T-helper 2 cell treated with Interferon-gamma antibody and Interleukin-4, amounts not matched to agents 100 ng/mL and 5 ng/mL, for 36 hours (primary cell): ENCODE data around the gene NPVF. TPM values are rescaled to one million over a fixed set of nuclear protein-coding genes. Genes with fewer than 3 reads are reported as not detected.

ENCODE experiments used
- intact Hi-C: fragments of 100-400 bp; cut with micrococcal nuclease; formaldehyde crosslinking; loops from one replicate; pipeline ENCODE4 v1.15.1; 2023
- total RNA-seq: library from RNA; stranded (reverse); gene quantifications from 2 replicates; pipeline ENCODE4 v1.2.3, GENCODE V29; 2022

NPVF gene
- total RNA-seq, 1 donor from 2014 or later: not detected

- intact Hi-C loops: no loop called here
These were observed 7.2 kb upstream of the NPVF start for GRCh38 chr7:25235471-25235870.

GRCh38 chr7:25234336-25234735 lies 6.0 kb upstream of the NPVF start:
- intact Hi-C loops: no loop called here

GRCh38 chr7:25223206-25223605 lies 5.1 kb downstream of the NPVF start:
- intact Hi-C loops: no loop called here

GRCh38 chr7:25222666-25223065 lies 5.6 kb downstream of the NPVF start:
- intact Hi-C loops: no loop called here

- intact Hi-C loops: no loop called here
These were observed 7.3 kb downstream of the NPVF start for GRCh38 chr7:25221009-25221408.

DNA sequence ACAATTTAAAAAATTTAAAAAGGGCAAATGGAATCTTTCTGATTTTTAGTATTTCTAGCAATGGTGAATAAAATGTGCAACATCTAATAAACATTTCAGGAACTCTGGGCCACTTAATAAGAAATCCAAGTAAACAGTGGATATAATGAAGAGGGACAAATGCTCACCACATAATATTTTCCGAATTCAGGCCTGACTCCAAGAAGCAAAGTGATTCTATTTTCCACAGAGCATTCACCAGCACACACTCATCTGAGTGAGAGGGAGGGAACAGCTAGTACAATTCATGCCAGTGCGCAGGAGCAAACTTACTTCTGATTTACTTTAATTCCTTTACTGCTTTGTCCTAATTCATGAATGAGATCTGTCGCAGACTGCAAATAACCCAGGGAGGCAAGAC lies 10.1 kb downstream of the NPVF start:
- intact Hi-C loops: no loop called here

GRCh38 chr7:25216837-25217236 lies 11.4 kb downstream of the NPVF start:
- intact Hi-C loops: no loop called here

GRCh38 chr7:25215694-25216335 lies 12.5 kb downstream of the NPVF start:
- intact Hi-C loops: no loop called here

DNA sequence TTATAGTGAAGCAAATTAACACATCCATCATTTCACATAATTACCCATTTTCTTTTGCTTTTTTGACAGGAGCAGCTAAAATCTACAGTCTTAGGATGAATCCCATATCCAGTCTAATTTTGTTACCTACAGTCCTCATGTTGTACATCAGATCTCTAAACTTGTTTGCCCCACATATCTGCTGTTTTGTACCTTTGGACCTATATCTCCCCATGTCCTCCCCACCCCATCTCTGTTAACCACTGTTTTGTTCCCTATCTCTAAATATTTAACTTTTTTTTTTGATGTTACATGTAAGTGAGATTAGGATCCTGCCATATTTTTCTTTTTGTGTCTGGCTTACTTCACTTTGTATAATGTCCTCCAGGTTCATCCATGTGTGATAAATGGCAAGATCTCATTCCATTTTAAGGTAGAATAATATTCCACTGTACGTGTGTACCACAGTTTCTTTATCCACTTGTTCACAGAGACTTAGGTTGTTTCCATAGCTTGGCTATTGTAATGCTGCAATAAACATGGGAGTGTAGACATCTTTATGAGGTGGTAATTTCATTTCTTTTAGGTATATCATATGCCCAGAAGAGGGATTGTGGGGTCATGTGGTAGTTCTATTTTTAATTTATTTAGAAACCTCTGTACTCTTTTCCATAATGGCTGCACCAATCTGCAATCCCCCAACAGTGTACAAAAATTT lies 19.6 kb downstream of the NPVF start:
- intact Hi-C loops: no loop called here

GRCh38 chr7:25207887-25208286 lies 20.4 kb downstream of the NPVF start:
- intact Hi-C loops: no loop called here

DNA sequence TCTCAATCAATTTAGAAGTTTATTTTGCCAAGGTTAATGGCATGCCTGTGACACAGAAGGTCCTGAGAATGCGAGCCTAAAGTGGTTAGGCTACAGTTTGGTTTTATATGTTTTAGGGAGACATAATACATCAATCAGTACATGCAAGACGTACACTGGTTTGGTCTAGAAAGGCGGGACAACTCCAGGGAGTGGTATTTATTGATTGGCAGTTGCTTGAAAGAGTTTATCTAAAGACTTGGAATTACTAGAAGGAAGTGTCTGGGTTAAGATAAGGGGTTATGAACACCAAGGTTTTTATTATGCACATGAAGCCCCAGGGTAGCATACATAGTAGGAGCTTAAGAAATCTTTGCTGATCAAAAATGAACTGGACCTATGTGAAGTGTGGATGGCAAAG lies 21.5 kb downstream of the NPVF start:
- intact Hi-C loops: no loop called here

- intact Hi-C loops: no loop called here
These were observed 32.0 kb downstream of the NPVF start for GRCh38 chr7:25196132-25196896.

DNA sequence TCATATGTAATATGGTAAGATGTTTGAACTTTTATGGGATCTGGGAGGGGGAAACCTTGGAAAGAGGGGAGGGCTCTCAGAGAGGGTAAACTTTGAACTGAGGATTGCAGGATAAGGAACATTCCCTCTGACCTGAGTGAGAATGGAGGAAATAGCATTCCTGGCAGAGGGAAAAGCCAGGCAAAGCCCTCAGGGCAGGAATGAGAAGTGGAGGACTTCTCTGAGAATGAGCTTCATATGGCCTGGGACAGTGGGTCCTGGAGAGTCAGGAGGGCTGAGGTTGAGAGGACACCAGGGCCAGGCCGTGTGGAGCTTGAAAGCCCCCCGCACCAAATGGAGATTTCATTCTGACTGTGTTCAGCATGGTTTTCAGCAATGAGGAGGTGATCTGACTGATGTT lies 34.2 kb downstream of the NPVF start:
- intact Hi-C loops: no loop called here

DNA sequence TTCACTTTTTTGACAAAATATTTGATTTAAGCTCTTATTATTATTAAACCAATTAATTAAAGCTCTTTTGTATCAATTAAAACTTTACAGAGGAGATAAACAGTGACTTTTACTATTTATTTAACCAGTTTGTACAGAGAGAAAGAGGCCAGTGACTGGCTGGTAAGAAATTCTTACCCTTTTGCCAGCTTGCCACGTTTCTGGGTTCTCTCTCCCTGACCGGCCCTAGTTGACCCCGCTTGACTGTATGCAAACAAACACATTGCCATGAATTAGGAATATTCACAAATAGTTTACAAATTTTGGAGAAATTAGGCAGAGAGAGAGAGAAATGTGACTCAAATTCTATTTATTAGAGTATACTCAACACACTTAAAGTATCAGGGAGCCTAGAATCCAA lies 36.2 kb downstream of the NPVF start:
- intact Hi-C loops: no loop called here

DNA sequence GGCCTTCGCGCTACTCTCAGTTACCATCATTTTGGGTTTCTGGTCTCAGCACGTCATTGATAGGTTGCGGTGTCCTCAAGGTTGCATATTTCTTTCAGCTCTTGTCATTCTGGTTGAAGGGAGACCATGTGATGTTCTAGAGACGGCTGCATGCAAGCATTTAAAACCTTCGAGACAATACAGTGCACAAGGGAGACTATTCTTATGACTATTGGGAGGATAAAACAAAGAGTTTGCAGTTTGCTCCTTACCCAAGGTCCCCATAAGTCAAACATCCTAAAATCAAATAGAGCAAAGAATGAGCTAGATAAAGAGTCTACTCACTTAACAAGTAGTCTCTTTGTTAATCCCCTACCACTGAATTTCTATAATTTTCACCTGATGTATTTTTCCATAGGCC lies 39.1 kb downstream of the NPVF start:
- intact Hi-C loops: loop anchor here (10.0 kb wide), 1 partner anchor 666 kb away; no protein-coding TSS in a partner anchor

- intact Hi-C loops: loop anchor here (10.0 kb wide), 1 partner anchor 667 kb away; no protein-coding TSS in a partner anchor
These were observed 40.4 kb downstream of the NPVF start for GRCh38 chr7:25187932-25188331.

GRCh38 chr7:25186436-25186835 lies 41.9 kb downstream of the NPVF start:
- intact Hi-C loops: loop anchor here (10.0 kb wide), 1 partner anchor 668 kb away; no protein-coding TSS in a partner anchor

GRCh38 chr7:25181532-25181931 lies 46.8 kb downstream of the NPVF start:
- intact Hi-C loops: loop anchor here (2.0 to 10.0 kb wide), 3 partner anchors 21 to 673 kb away; partner anchors contain the start of gene PALS2

GRCh38 chr7:25180946-25181345 lies 47.3 kb downstream of the NPVF start:
- intact Hi-C loops: loop anchor here (1.0 to 10.0 kb wide), 6 partner anchors 20 to 674 kb away; partner anchors contain the start of genes CYCS, OSBPL3 and PALS2

DNA sequence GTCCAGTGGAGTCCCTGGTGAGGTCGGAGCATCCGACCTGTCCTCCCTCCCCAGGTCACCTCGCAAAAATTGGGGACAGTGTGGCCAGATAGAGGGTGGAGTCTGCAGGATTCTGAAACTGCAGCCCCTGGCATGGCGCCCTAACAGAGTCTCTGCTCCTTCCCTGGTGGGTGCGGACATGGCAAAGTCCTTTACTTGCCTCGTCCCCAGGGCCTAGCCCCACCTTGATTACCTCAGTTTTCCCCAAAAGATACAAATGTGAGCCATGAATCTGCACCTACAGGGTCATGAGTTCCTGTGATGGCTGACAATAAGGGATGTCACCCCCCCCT lies 47.7 kb downstream of the NPVF start:
- intact Hi-C loops: loop anchor here (1.0 to 10.0 kb wide), 6 partner anchors 20 to 674 kb away; partner anchors contain the start of genes CYCS, OSBPL3 and PALS2

DNA sequence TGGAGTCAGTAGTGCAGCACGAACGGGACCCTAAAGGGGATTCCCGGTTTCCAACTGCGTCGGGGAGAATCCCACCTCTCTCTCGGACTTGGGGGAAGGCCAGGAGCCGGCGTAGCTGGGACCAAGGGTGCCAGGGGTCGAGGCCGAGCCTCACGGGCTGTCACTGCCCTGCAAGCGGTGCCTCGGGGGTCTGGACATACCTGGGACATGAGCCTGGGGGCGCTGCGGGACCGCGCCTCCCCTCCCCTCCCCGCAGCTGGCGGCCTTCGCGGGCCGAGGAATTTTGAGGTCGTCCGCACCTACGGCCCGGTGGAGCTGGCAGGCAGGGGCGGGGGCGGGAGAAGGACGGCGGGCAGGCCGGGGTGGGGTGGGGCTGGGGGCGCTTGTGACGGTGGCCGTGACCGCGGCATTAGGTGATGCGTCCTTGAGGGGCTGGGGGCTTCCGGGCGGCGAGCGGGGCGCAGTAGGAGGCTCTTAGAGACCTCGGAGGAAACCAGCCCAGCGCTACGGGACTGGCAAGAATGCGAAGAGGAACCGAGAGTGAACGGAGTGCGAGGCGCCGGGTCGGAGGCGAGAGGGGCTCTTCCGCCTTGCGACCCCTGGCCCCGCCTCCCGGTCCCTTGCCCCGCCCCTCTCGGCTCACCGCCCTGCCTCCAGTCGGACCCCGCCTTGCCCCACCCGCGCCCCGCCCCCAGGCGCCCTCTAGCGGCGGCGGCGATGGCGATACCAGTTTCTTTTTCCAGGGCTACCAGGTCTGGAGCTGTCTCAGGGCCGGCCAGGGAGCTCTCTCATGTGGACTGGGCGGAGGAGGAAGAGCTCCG lies 48.3 kb downstream of the NPVF start:
- intact Hi-C loops: loop anchor here (1.0 to 10.0 kb wide), 6 partner anchors 19 to 675 kb away; partner anchors contain the start of genes CYCS, OSBPL3 and PALS2
